Fibroblast of lung (primary cell): Measurements from ENCODE around the gene CDK6. TPM values are rescaled to one million over a fixed set of nuclear protein-coding genes. Genes with fewer than 3 reads are reported as not detected.

ENCODE experiments used
- DNase-seq, 2 donors: peaks; one replicate each; pipeline versions ENCODE4 v3.0.0 to v3.0.0-alpha.2; 2010; ENCODE audit warnings: low read depth in 2 of 2
- H2AFZ ChIP-seq: 2 replicates; pipeline ENCODE4 v1.5.1; 2012; ENCODE audit warnings: low read length, control low read depth, inconsistent platforms
- H3K27ac ChIP-seq: 2 replicates; pipeline ENCODE4 v1.5.1; 2011; ENCODE audit warnings: low read length, control low read depth; ENCODE audit not compliant: insufficient read depth
- H3K27me3 ChIP-seq: 2 replicates; pipeline ENCODE4 v1.5.1; 2011; ENCODE audit warnings: mild to moderate bottlenecking, low read length; ENCODE audit not compliant: control insufficient read depth, insufficient read depth
- H3K36me3 ChIP-seq: 2 replicates; pipeline ENCODE4 v1.5.1; 2011; ENCODE audit warnings: low read length; ENCODE audit not compliant: control insufficient read depth, insufficient read depth
- H3K4me1 ChIP-seq: 2 replicates; pipeline ENCODE4 v1.5.1; 2011; ENCODE audit warnings: low read length; ENCODE audit not compliant: control insufficient read depth, insufficient read depth; ENCODE audit errors: extremely low read depth
- H3K4me2 ChIP-seq: 2 replicates; pipeline ENCODE4 v1.5.1; 2011; ENCODE audit warnings: low read length, control low read depth; ENCODE audit not compliant: insufficient read depth; ENCODE audit errors: extremely low read depth
- H3K4me3 ChIP-seq, 4 experiments: fragments of 200-600 bp in 1 of 4; sonication (generic) in 1 of 4; replicated peaks in 1 of 4; 2 replicates each; pipeline ENCODE4 v1.5.1; 2011 to 2016; ENCODE audit warnings: low read length in 4 of 4, low read depth in 3 of 4, mild to moderate bottlenecking in 3 of 4, control low read depth in 2 of 4, inconsistent platforms in 1 of 4, mixed read lengths in 1 of 4; ENCODE audit not compliant: insufficient read depth in 1 of 4; ENCODE audit errors: control extremely low read depth in 1 of 4
- H3K79me2 ChIP-seq: 2 replicates; pipeline ENCODE4 v1.5.1; 2012; ENCODE audit warnings: mild to moderate bottlenecking, low read length, inconsistent platforms; ENCODE audit not compliant: control insufficient read depth, insufficient read depth
- H3K9ac ChIP-seq: 2 replicates; pipeline ENCODE4 v1.5.1; 2011; ENCODE audit warnings: mild to moderate bottlenecking, low read length, control low read depth; ENCODE audit not compliant: insufficient read depth
- H3K9me3 ChIP-seq: 2 replicates; pipeline ENCODE4 v1.5.1; 2012; ENCODE audit warnings: low read depth, low read length; ENCODE audit not compliant: control insufficient read depth, insufficient read depth
- H4K20me1 ChIP-seq: 2 replicates; pipeline ENCODE4 v1.5.1; 2011; ENCODE audit warnings: low read length; ENCODE audit not compliant: control insufficient read depth, insufficient read depth; ENCODE audit errors: extremely low read depth
- EZH2 ChIP-seq: IDR thresholded peaks from 2 replicates; pipeline ENCODE4 v1.5.1; 2012; ENCODE audit warnings: low read length, control low read depth, mild to moderate bottlenecking; ENCODE audit errors: missing control alignments
- polyA plus RNA-seq, 2 donors: library from polyadenylated mRNA; depleted of rRNA in 1 of 2; stranded (reverse) in 1 of 2; unstranded in 1 of 2; fragments of >200 nt; gene quantifications; 2 replicates each; pipeline ENCODE4 v1.2.1, GENCODE V29; 2011 to 2012; ENCODE audit warnings: missing spikeins in 1 of 2
- total RNA-seq: library from RNA; depleted of rRNA; stranded (reverse); fragments of >200 nt; gene quantifications from 2 replicates; pipeline ENCODE4 v1.2.1, GENCODE V29; 2014
- TF ChIP-seq, protein P1 (sequence below), 2 donors: IDR thresholded peaks in 1 of 2; conservative IDR thresholded peaks in 1 of 2; 1 replicate in 1 of 2; 2 replicates in 1 of 2; pipeline ENCODE4 v1.5.1; 2011 to 2012; ENCODE audit warnings: low read length in 2 of 2, control low read depth in 1 of 2, inconsistent platforms in 1 of 2, low read depth in 1 of 2, mild to moderate bottlenecking in 1 of 2

CDK6 gene
- total and polyA plus RNA-seq, 2 donors (not counting 1 experiment from before 2014, with no cell fraction given) = 17.8 to 19.2 TPM

DNA sequence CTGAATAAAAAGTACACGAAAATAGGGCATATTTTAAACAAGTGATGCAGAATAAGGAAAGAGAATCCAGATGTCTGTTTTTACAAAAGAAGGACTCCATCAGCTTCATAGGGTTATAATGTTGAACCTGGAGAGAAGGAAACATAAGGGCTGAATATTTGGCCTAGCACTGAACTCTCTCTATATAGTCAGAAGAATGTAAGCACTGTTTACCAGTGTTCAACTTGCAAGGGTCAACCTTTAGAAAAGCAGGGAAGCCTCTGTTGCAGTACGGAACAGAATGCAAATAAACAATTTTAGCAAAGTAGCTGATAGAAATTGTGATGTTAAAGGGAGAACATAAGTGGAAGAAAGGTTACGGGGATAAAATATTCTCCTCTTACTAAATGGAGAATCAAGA is 16.2 kb downstream of the CDK6 start:
- no peak for TF ChIP-seq EZH2
- TF ChIP-seq, protein P1, sequence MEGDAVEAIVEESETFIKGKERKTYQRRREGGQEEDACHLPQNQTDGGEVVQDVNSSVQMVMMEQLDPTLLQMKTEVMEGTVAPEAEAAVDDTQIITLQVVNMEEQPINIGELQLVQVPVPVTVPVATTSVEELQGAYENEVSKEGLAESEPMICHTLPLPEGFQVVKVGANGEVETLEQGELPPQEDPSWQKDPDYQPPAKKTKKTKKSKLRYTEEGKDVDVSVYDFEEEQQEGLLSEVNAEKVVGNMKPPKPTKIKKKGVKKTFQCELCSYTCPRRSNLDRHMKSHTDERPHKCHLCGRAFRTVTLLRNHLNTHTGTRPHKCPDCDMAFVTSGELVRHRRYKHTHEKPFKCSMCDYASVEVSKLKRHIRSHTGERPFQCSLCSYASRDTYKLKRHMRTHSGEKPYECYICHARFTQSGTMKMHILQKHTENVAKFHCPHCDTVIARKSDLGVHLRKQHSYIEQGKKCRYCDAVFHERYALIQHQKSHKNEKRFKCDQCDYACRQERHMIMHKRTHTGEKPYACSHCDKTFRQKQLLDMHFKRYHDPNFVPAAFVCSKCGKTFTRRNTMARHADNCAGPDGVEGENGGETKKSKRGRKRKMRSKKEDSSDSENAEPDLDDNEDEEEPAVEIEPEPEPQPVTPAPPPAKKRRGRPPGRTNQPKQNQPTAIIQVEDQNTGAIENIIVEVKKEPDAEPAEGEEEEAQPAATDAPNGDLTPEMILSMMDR (conservative IDR thresholded peaks at IDR 0.05 in 1 of 2, IDR thresholded peaks at IDR 0.05 in 1 of 2; ENCODE audit: low read depth in 1 of 2, low read length in 2 of 2) = no peak
- no peaks in the 10 kb centered on the region for H3K36me3 ChIP-seq
- H3K27ac ChIP-seq = no peak overlapping the region
- no peaks in the 10 kb centered on the region for H3K27me3 ChIP-seq
- no peaks in the 10 kb centered on the region for H3K4me1 ChIP-seq
- H3K9ac ChIP-seq = no peak overlapping the region
- DNase-seq = peak in 1 of 2 donors; percentile 36
- no peaks in the 10 kb centered on the region for H4K20me1 ChIP-seq
- no peaks in the 10 kb centered on the region for H3K9me3 ChIP-seq
- H3K4me2 ChIP-seq = no peak overlapping the region
- H3K4me3 ChIP-seq = no peak overlapping the region
- H2AFZ ChIP-seq = no peak overlapping the region
- peaks cover 91% of the 10 kb centered on the region for H3K79me2 ChIP-seq

- Histone ChIP-seq H3K4me2 (no peak overlapping the region), H3K4me3 (no peak overlapping the region), H3K9ac (no peak overlapping the region), H3K27me3 (no peaks in the 10 kb centered on the region), H4K20me1 (no peaks in the 10 kb centered on the region), H3K27ac (no peak overlapping the region), H3K4me1 (peaks cover 3% of the 10 kb centered on the region), H3K9me3 (no peaks in the 10 kb centered on the region), H3K36me3 (no peaks in the 10 kb centered on the region), H2AFZ (no peak overlapping the region), H3K79me2 (peaks cover 87% of the 10 kb centered on the region)
- no peak for DNase-seq
- no peak for TF ChIP-seq EZH2
- TF ChIP-seq, protein P1 (conservative IDR thresholded peaks at IDR 0.05 in 1 of 2, IDR thresholded peaks at IDR 0.05 in 1 of 2; ENCODE audit: low read depth in 1 of 2, low read length in 2 of 2) = no peak
Measured at GRCh38 chr7:92817398-92817797, 19.0 kb downstream of the CDK6 start.

DNA sequence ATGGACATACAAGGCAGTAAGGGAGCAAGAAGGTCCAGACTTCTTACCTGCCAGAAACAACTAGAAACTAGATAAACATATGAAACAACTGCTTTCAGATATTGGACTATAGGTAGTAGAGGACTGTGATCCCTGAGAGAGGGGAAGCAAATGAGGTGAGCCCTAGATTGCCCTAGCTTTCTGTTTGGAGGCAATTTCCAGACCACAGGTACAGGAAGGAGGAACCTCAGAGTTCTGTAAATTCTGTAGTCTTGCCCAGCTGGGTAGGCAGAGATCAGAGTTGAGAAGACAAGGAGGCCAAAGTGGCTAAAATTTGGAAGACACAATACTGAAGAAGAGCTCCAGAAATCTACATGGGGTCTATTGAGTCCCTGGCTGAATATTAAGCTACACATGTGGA is 21.0 kb downstream of the CDK6 start:
- Histone ChIP-seq H3K4me3 (no peak overlapping the region), H3K27ac (no peak overlapping the region), H3K9ac (no peak overlapping the region), H3K9me3 (no peaks in the 10 kb centered on the region), H3K4me2 (no peak overlapping the region), H3K27me3 (no peaks in the 10 kb centered on the region), H3K36me3 (no peaks in the 10 kb centered on the region), H4K20me1 (no peaks in the 10 kb centered on the region), H2AFZ (no peak overlapping the region), H3K4me1 (peaks cover 3% of the 10 kb centered on the region), H3K79me2 (peaks cover 85% of the 10 kb centered on the region)
- no peak for DNase-seq
- no peak for TF ChIP-seq EZH2
- TF ChIP-seq, protein P1 (conservative IDR thresholded peaks at IDR 0.05 in 1 of 2, IDR thresholded peaks at IDR 0.05 in 1 of 2; ENCODE audit: low read depth in 1 of 2, low read length in 2 of 2) = no peak
